OCI-LY3 (cell line): ENCODE data around the gene MFSD6L.

Source experiments
- H2AFZ ChIP-seq: fragments of 200-600, 300-600 bp; shearing (Covaris generic); 2 replicates; pipeline ENCODE4 v1.6.0; 2014; ENCODE audit warnings: antibody characterized with exemption, low read depth, low read length
- H3K27ac ChIP-seq: fragments of 200-600, 300-600 bp; sonication (generic); 2 replicates; pipeline ENCODE4 v1.5.1; 2014; ENCODE audit warnings: mild to moderate bottlenecking, low read length, moderate library complexity, mixed read lengths
- H3K27me3 ChIP-seq: fragments of 200-600, 300-600 bp; sonication (generic); 2 replicates; pipeline ENCODE4 v1.6.1; 2014; ENCODE audit warnings: low read depth, low read length, mixed read lengths
- H3K36me3 ChIP-seq: fragments of 200-600, 300-600 bp; sonication (generic); replicated peaks from 2 replicates; pipeline ENCODE3; 2014; ENCODE audit warnings: low read depth, low read length, mixed read lengths
- H3K4me1 ChIP-seq: fragments of 300-600, 200-600 bp; sonication (generic); 2 replicates; pipeline ENCODE4 v1.6.1; 2014; ENCODE audit warnings: low read length, mixed read lengths
- H3K4me2 ChIP-seq: fragments of 200-600, 300-600 bp; sonication (generic); 2 replicates; pipeline ENCODE4 v1.6.1; 2014; ENCODE audit warnings: low read length, mixed read lengths
- H3K4me3 ChIP-seq: fragments of 300-600, 200-600 bp; sonication (generic); 2 replicates; pipeline ENCODE4 v1.5.1; 2014; ENCODE audit warnings: antibody characterized with exemption, mild to moderate bottlenecking, low read length, moderate library complexity
- H3K79me2 ChIP-seq: fragments of 300-600, 200-600 bp; shearing (Covaris generic); 2 replicates; pipeline ENCODE4 v1.6.1; 2014; ENCODE audit warnings: mild to moderate bottlenecking, low read length, mixed read lengths
- H3K9ac ChIP-seq: fragments of 300-600, 200-600 bp; shearing (Covaris generic); 2 replicates; pipeline ENCODE4 v1.6.0; 2014; ENCODE audit warnings: mild to moderate bottlenecking, low read length, moderate library complexity
- H3K9me3 ChIP-seq: fragments of 200-600, 300-600 bp; shearing (Covaris generic); 2 replicates; pipeline ENCODE4 v1.6.1; 2014; ENCODE audit warnings: low read length, mixed read lengths; ENCODE audit not compliant: insufficient read depth
- H4K20me1 ChIP-seq: fragments of 200-600, 300-600 bp; sonication (generic); 2 replicates; pipeline ENCODE4 v1.6.1; 2016; ENCODE audit warnings: low read length, mixed read lengths; ENCODE audit not compliant: insufficient read depth
- EZH2phosphoT487 ChIP-seq: fragments of 200-600 bp; shearing (Covaris generic); IDR thresholded peaks from 2 replicates; pipeline ENCODE4 v1.6.1; 2018; ENCODE audit warnings: antibody characterized with exemption, mixed run types, low read depth
- TF ChIP-seq, protein P1 (sequence below): fragments of 200-600, 300-600 bp; sonication (generic); IDR thresholded peaks from 2 replicates; pipeline ENCODE4 v1.5.1; 2014; ENCODE audit warnings: antibody characterized with exemption, low read length, low read depth

The MFSD6L gene

GRCh38 chr17:8798846-8799569 is at the start of gene MFSD6L:
TSS of gene MFSD6L (minus strand) at chr17:8799365. CDS start at chr17:8799120, 245 bp downstream.
- no peak within 1 kb of the TSS for H3K27ac ChIP-seq
- TF ChIP-seq, protein P1, sequence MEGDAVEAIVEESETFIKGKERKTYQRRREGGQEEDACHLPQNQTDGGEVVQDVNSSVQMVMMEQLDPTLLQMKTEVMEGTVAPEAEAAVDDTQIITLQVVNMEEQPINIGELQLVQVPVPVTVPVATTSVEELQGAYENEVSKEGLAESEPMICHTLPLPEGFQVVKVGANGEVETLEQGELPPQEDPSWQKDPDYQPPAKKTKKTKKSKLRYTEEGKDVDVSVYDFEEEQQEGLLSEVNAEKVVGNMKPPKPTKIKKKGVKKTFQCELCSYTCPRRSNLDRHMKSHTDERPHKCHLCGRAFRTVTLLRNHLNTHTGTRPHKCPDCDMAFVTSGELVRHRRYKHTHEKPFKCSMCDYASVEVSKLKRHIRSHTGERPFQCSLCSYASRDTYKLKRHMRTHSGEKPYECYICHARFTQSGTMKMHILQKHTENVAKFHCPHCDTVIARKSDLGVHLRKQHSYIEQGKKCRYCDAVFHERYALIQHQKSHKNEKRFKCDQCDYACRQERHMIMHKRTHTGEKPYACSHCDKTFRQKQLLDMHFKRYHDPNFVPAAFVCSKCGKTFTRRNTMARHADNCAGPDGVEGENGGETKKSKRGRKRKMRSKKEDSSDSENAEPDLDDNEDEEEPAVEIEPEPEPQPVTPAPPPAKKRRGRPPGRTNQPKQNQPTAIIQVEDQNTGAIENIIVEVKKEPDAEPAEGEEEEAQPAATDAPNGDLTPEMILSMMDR: no peak
- no peak for TF ChIP-seq EZH2phosphoT487
- H4K20me1 ChIP-seq: no peaks in the 10 kb centered on the region
- peaks cover 22% of the 10 kb centered on the region for H3K4me1 ChIP-seq
- H3K4me2 ChIP-seq: peak within 1 kb of the TSS; percentile 12; the same call in 1 of the 2 replicates
- no peaks in the 10 kb centered on the region for H3K9me3 ChIP-seq
- H3K27me3 ChIP-seq: no peaks in the 10 kb centered on the region
- no peaks in the 10 kb centered on the region for H3K36me3 ChIP-seq
- H3K4me3 ChIP-seq: no peak within 1 kb of the TSS
- H3K9ac ChIP-seq: no peak within 1 kb of the TSS
- no peak within 1 kb of the TSS for H2AFZ ChIP-seq
- H3K79me2 ChIP-seq: no peaks in the 10 kb centered on the region

GRCh38 chr17:8847891-8848290 is 48.7 kb upstream of the MFSD6L start:
- no peak overlapping the region for H3K27ac ChIP-seq
- no peak overlapping the region for H3K9ac ChIP-seq
- no peaks in the 10 kb centered on the region for H4K20me1 ChIP-seq
- H3K36me3 ChIP-seq: peaks cover 5% of the 10 kb centered on the region
- H3K4me3 ChIP-seq: no peak overlapping the region
- peaks cover 28% of the 10 kb centered on the region for H3K4me1 ChIP-seq
- no peaks in the 10 kb centered on the region for H3K9me3 ChIP-seq
- H2AFZ ChIP-seq: no peak overlapping the region
- H3K4me2 ChIP-seq: no peak overlapping the region
- TF ChIP-seq EZH2phosphoT487: no peak
- TF ChIP-seq, protein P1: no peak
- H3K27me3 ChIP-seq: no peaks in the 10 kb centered on the region
- H3K79me2 ChIP-seq: no peaks in the 10 kb centered on the region

GRCh38 chr17:8846768-8847211 is 47.6 kb upstream of the MFSD6L start:
- H2AFZ ChIP-seq: no peak overlapping the region; the same call in 1 of the 2 replicates
- no peak overlapping the region for H3K4me2 ChIP-seq
- H3K9ac ChIP-seq: no peak overlapping the region
- no peaks in the 10 kb centered on the region for H3K79me2 ChIP-seq
- H3K4me1 ChIP-seq: peaks cover 23% of the 10 kb centered on the region
- H3K4me3 ChIP-seq: no peak overlapping the region
- H3K27ac ChIP-seq: no peak overlapping the region
- H3K36me3 ChIP-seq: peaks cover under 1% of the 10 kb centered on the region
- no peaks in the 10 kb centered on the region for H3K27me3 ChIP-seq
- no peaks in the 10 kb centered on the region for H3K9me3 ChIP-seq
- TF ChIP-seq, protein P1: no peak
- TF ChIP-seq EZH2phosphoT487: no peak
- no peaks in the 10 kb centered on the region for H4K20me1 ChIP-seq

DNA sequence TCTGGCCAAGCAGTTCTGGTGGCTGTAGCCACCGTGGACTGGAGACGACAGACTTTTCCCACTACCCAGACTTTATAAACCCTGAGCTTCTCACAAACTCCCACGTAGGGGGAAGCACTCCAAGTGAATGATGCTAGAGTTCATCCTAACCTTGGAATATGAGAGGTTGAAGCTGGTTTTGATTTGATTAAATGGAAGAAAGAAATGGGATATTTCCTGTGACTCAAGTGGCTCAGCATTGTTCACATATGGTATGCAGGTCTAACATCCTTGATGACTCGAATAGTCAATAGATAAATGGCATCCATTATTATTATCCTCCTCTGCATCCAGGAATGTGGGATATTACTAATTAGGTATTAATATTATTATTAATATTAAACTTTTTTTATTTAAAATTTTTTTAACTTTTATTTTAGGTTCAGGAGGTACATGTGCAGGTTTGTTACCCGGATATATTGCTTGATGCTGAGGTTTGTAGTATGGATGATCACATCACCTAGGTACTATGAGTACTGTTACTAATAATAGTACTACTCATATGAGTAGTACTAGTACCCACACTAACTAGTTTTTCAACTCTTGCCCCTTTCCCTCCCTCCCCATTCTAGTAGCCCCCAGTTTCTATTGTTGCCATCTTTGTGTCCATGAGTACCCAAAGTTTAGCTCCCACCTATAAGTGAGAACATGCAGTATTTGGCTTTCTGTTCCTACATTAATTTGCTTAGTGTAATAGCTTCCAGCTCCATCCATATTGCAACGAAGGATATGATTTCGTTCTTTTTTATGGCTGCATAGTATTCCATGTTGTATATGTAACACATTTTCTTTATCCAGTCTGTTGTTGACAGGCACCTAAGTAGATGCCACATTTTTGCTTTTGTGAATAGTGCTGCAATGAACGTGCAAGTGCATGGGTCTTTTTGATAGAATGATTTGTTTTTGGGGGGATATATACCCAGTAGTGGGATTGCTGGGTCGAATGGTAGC is 45.4 kb upstream of the MFSD6L start:
- Histone ChIP-seq H3K4me3 (no peak overlapping the region), H3K79me2 (no peaks in the 10 kb centered on the region), H3K9me3 (no peaks in the 10 kb centered on the region), H2AFZ (no peak overlapping the region), H3K4me1 (peaks cover 14% of the 10 kb centered on the region), H3K27me3 (no peaks in the 10 kb centered on the region), H3K9ac (no peak overlapping the region), H3K4me2 (no peak overlapping the region), H3K27ac (no peak overlapping the region), H4K20me1 (no peaks in the 10 kb centered on the region), H3K36me3 (no peaks in the 10 kb centered on the region)
- no peak for TF ChIP-seq EZH2phosphoT487
- TF ChIP-seq, protein P1: no peak
